T47D (cell line): ENCODE measurements around the gene P4HB.

ENCODE experiments used
- DNase-seq, 2 experiments: peaks; one replicate each; pipeline versions ENCODE4 v3.0.0 to v3.0.0-alpha.2; 2011 to 2012; ENCODE audit warnings: low read depth in 1 of 2, low spot score in 1 of 2
- JUND ChIP-seq: IDR thresholded peaks from 2 replicates; pipeline ENCODE4 v1.6.1; 2012; ENCODE audit warnings: low read depth
- in situ Hi-C: cut with HindIII; loops from 2 replicates; pipeline ENCODE4 v1.10.0; 2016; ENCODE audit warnings: low sequenced_read_pairs, low pct_unique_long_range_greater_than_20kb

Gene P4HB

GRCh38 chr17:81833921-81834830 is 26.2 kb downstream of the P4HB start:
- DNase-seq = no peak
- in situ Hi-C loops = no loop called here

GRCh38 chr17:81833160-81833920 is 27.0 kb downstream of the P4HB start, which contains the start of gene MCRIP1:
Gene MCRIP1 (minus strand): TSS chr17:81833291. CDS start chr17:81824506, 8,785 bp downstream.
- in situ Hi-C loops = no loop called here
- peak; percentile 97 to 98 for DNase-seq
- TF ChIP-seq JUND = no peak

More at GRCh38 chr17:81833921-81834830, 26.2 kb downstream of the P4HB start:
- no peak for TF ChIP-seq JUND

- DNase-seq = peak in 1 of 2 experiments; percentile 39
- in situ Hi-C loops = no loop called here
- no peak for TF ChIP-seq JUND
Measured at GRCh38 chr17:81832608-81833159, 27.7 kb downstream of the P4HB start.

GRCh38 chr17:81831957-81832607 is 28.3 kb downstream of the P4HB start:
- TF ChIP-seq JUND = no peak
- in situ Hi-C loops = no loop called here
- no peak for DNase-seq

- no peak for TF ChIP-seq JUND
- in situ Hi-C loops = no loop called here
- DNase-seq = no peak
Measured at GRCh38 chr17:81831563-81831956, 28.8 kb downstream of the P4HB start.

- TF ChIP-seq JUND = no peak
- in situ Hi-C loops = no loop called here
- no peak for DNase-seq
Measured at GRCh38 chr17:81829858-81830257, 30.5 kb downstream of the P4HB start.

- in situ Hi-C loops = no loop called here
- no peak for DNase-seq
- no peak for TF ChIP-seq JUND
Measured at GRCh38 chr17:81828656-81829055, 31.7 kb downstream of the P4HB start.

- DNase-seq = no peak
- in situ Hi-C loops = no loop called here
- TF ChIP-seq JUND = no peak
Measured at GRCh38 chr17:81825841-81826466, 34.4 kb downstream of the P4HB start.

GRCh38 chr17:81824595-81824994 is 35.7 kb downstream of the P4HB start:
- in situ Hi-C loops = no loop called here
- DNase-seq = no peak
- no peak for TF ChIP-seq JUND

GRCh38 chr17:81823820-81824550 is 36.4 kb downstream of the P4HB start:
- no peak for DNase-seq
- no peak for TF ChIP-seq JUND
- in situ Hi-C loops = no loop called here

GRCh38 chr17:81822996-81823819 is 37.1 kb downstream of the P4HB start:
- in situ Hi-C loops = no loop called here
- no peak for TF ChIP-seq JUND
- DNase-seq = no peak
